ENCODE results near the gene KRTAP10-11. TPM values are rescaled to one million over a fixed set of nuclear protein-coding genes. Genes with fewer than 3 reads are reported as not detected.

KRTAP10-11 gene
- total and polyA plus RNA-seq, 8 donors: not detected

- H3K27ac ChIP-seq: no peak overlapping the region
- no peaks in the 10 kb centered on the region for H3K4me1 ChIP-seq
- H3K9me3 ChIP-seq: peaks cover 4 to 34% (median 28%) of the 10 kb centered on the region in 4 donors
- 79 to 85% (median 81%) methylated on average over 13 of the region's 13 CpGs for WGBS, 5 donors
- peaks cover 0 to 49% (median 0%) of the 10 kb centered on the region in 3 donors for H3K27me3 ChIP-seq
- intact Hi-C loops (cut with DNase I; ENCODE audit: low total_unique reads): no loop called here
- no peak for DNase-seq
- H3K36me3 ChIP-seq: no peaks in the 10 kb centered on the region
- TF ChIP-seq POLR2AphosphoS5 (IDR thresholded peaks at IDR 0.05) (no peak), POLR2A (IDR thresholded peaks at IDR 0.05) (no peak), EP300 (IDR thresholded peaks at IDR 0.05) (no peak), CTCF (IDR thresholded peaks at IDR 0.05) (no peak)
- H3K4me3 ChIP-seq: no peak overlapping the region
Observed at GRCh38 chr21:44612669-44613229, 33.5 kb upstream of the KRTAP10-11 start.

- TF ChIP-seq POLR2A (IDR thresholded peaks at IDR 0.05) (no peak), POLR2AphosphoS5 (IDR thresholded peaks at IDR 0.05) (no peak), CTCF (IDR thresholded peaks at IDR 0.05) (no peak)
- no peak for DNase-seq
Observed at GRCh38 chr21:44613386-44614155, 32.6 kb upstream of the KRTAP10-11 start.

GRCh38 chr21:44614161-44614631 is 32.0 kb upstream of the KRTAP10-11 start:
- H3K9me3 ChIP-seq: peaks cover 4 to 31% (median 25%) of the 10 kb centered on the region in 4 donors
- H3K4me3 ChIP-seq: no peak overlapping the region
- WGBS, 5 donors: 78 to 83% (median 80%) methylated on average over 13 to 20 of the region's 20 CpGs
- no peak for TF ChIP-seq EP300 (IDR thresholded peaks at IDR 0.05)
- H3K36me3 ChIP-seq: no peaks in the 10 kb centered on the region
- DNase-seq: no peak
- peaks cover 0 to 49% (median 0%) of the 10 kb centered on the region in 3 donors for H3K27me3 ChIP-seq
- H3K4me1 ChIP-seq: no peaks in the 10 kb centered on the region
- H3K27ac ChIP-seq: no peak overlapping the region
- intact Hi-C loops (cut with DNase I; ENCODE audit: low total_unique reads): no loop called here

More at GRCh38 chr21:44613386-44614155, 32.6 kb upstream of the KRTAP10-11 start:
- no peak overlapping the region for H3K27ac ChIP-seq
- intact Hi-C loops (cut with DNase I; ENCODE audit: low total_unique reads): no loop called here
- H3K36me3 ChIP-seq: no peaks in the 10 kb centered on the region
- 85 to 89% (median 87%) methylated on average over 18 to 26 of the region's 26 CpGs for WGBS, 5 donors
- H3K4me1 ChIP-seq: no peaks in the 10 kb centered on the region
- H3K27me3 ChIP-seq: peaks cover 0 to 49% (median 0%) of the 10 kb centered on the region in 3 donors
- H3K4me3 ChIP-seq: no peak overlapping the region
- peaks cover 4 to 34% (median 28%) of the 10 kb centered on the region in 4 donors for H3K9me3 ChIP-seq

- intact Hi-C loops (cut with DNase I; ENCODE audit: low total_unique reads): no loop called here
- TF ChIP-seq POLR2A (IDR thresholded peaks at IDR 0.05): no peak
- no peak for TF ChIP-seq POLR2AphosphoS5 (IDR thresholded peaks at IDR 0.05)
- no peak for TF ChIP-seq CTCF (IDR thresholded peaks at IDR 0.05)
- TF ChIP-seq EP300 (IDR thresholded peaks at IDR 0.05): no peak
Observed at GRCh38 chr21:44614961-44615391, 31.2 kb upstream of the KRTAP10-11 start.

More at GRCh38 chr21:44614961-44615391, 31.2 kb upstream of the KRTAP10-11 start:
- WGBS, 5 donors: 82 to 87% (median 87%) methylated on average over 28 of the region's 28 CpGs
- Histone ChIP-seq H3K4me3 (no peak overlapping the region), H3K27ac (no peak overlapping the region), H3K27me3 (peaks cover 0 to 49% (median 0%) of the 10 kb centered on the region in 3 donors), H3K36me3 (no peaks in the 10 kb centered on the region), H3K4me1 (no peaks in the 10 kb centered on the region), H3K9me3 (peaks cover 4 to 23% (median 19%) of the 10 kb centered on the region in 4 donors)
- no peak for DNase-seq
